HepG2 (cell line): ENCODE measurements around the gene SMYD1. TPM values are rescaled to one million over a fixed set of nuclear protein-coding genes. Genes with fewer than 3 reads are reported as not detected.
A peak's percentile ranks its signal among the peaks of the same experiment; 100 is the strongest.

ENCODE experiments used
- CBX1 ChIP-seq: IDR thresholded peaks from one replicate; pipeline ENCODE4 v1.6.1; 2016; ENCODE audit warnings: antibody characterized with exemption, low read depth
- ETS1 ChIP-seq: sonication (generic); formaldehyde crosslinking; IDR thresholded peaks from 2 replicates; pipeline ENCODE4 v1.4.0; 2020; ENCODE audit warnings: missing genetic modification reagents
- FOXA1 ChIP-seq, 2 experiments: fragments of 450-650 bp in 1 of 2; sonication (generic) in 1 of 2; formaldehyde crosslinking in 1 of 2; IDR thresholded peaks; 2 replicates each; pipeline versions ENCODE4 v1.4.0 to v1.6.1; 2016 to 2020; ENCODE audit warnings: missing genetic modification reagents in 1 of 2
- HOXA5 ChIP-seq: sonication (generic); formaldehyde crosslinking; IDR thresholded peaks from 2 replicates; pipeline ENCODE4 v1.4.0; 2020; ENCODE audit warnings: missing genetic modification reagents
- KAT7 ChIP-seq: IDR thresholded peaks from 2 replicates; pipeline ENCODE4 v1.6.1; 2018; ENCODE audit warnings: borderline replicate concordance, missing compliant biosample characterization
- NCOA5 ChIP-seq: sonication (generic); formaldehyde crosslinking; IDR thresholded peaks from 2 replicates; pipeline ENCODE4 v1.4.0; 2020; ENCODE audit warnings: missing genetic modification reagents
- PRDM15 ChIP-seq: sonication (generic); formaldehyde crosslinking; IDR thresholded peaks from 2 replicates; pipeline ENCODE4 v1.4.0; 2020; ENCODE audit warnings: missing genetic modification reagents
- SATB2 ChIP-seq: sonication (generic); formaldehyde crosslinking; IDR thresholded peaks from 2 replicates; pipeline ENCODE4 v1.5.0; 2020; ENCODE audit warnings: missing genetic modification reagents
- ZBTB44 ChIP-seq: sonication (generic); formaldehyde crosslinking; IDR thresholded peaks from 2 replicates; pipeline ENCODE4 v1.4.0; 2020; ENCODE audit warnings: missing genetic modification reagents
- ZC3H13 ChIP-seq: sonication (generic); formaldehyde crosslinking; IDR thresholded peaks from 2 replicates; pipeline ENCODE4 v1.8.1; 2023; ENCODE audit warnings: mild to moderate bottlenecking, missing genetic modification reagents, moderate library complexity
- ZNF142 ChIP-seq: sonication (generic); formaldehyde crosslinking; IDR thresholded peaks from 2 replicates; pipeline ENCODE4 v1.4.0; 2020; ENCODE audit warnings: missing genetic modification reagents
- ZNF264 ChIP-seq: sonication (generic); formaldehyde crosslinking; IDR thresholded peaks from 2 replicates; pipeline ENCODE4 v1.4.0; 2020; ENCODE audit warnings: missing genetic modification reagents
- ZNF343 ChIP-seq: sonication (generic); formaldehyde crosslinking; IDR thresholded peaks from 2 replicates; pipeline ENCODE4 v1.4.0; 2020; ENCODE audit warnings: mild to moderate bottlenecking, missing genetic modification reagents
- ZNF564 ChIP-seq: sonication (generic); formaldehyde crosslinking; IDR thresholded peaks from 2 replicates; pipeline ENCODE4 v1.8.1; 2023; ENCODE audit warnings: mild to moderate bottlenecking, missing genetic modification reagents
- ZNF570 ChIP-seq: sonication (generic); formaldehyde crosslinking; IDR thresholded peaks from 2 replicates; pipeline ENCODE4 v1.4.0; 2020; ENCODE audit warnings: mild to moderate bottlenecking, missing genetic modification reagents, borderline replicate concordance
- ZNF720 ChIP-seq: sonication (generic); formaldehyde crosslinking; IDR thresholded peaks from 2 replicates; pipeline ENCODE4 v1.4.0; 2020; ENCODE audit warnings: missing genetic modification reagents
- ZNF740 ChIP-seq: sonication (generic); formaldehyde crosslinking; IDR thresholded peaks from 2 replicates; pipeline ENCODE4 v1.4.0; 2020; ENCODE audit warnings: missing genetic modification reagents
- ZNF747 ChIP-seq: sonication (generic); formaldehyde crosslinking; IDR thresholded peaks from 2 replicates; pipeline ENCODE4 v1.8.1; 2023; ENCODE audit warnings: missing genetic modification reagents, mild to moderate bottlenecking, borderline replicate concordance
- polyA plus RNA-seq, 8 experiments: library from polyadenylated mRNA; depleted of rRNA in 3 of 8; stranded (reverse) in 7 of 8; unstranded in 1 of 8; fragments of >200 nt; fragmentation: Illumina TruSeq in 4 of 8; extraction: Trizol in 4 of 8; gene quantifications; 2 replicates each; pipeline versions ENCODE4 v1.2.1 to v1.2.3, GENCODE V29; 2011 to 2016; ENCODE audit warnings: low read depth in 4 of 8, missing spikeins in 1 of 8, mixed read lengths in 1 of 8; ENCODE audit not compliant: insufficient read depth in 1 of 8
- total RNA-seq, 5 experiments: library from RNA; depleted of rRNA; stranded (reverse); fragments of >200 nt; fragmentation: Illumina TruSeq; extraction: Trizol; gene quantifications; 2 replicates each; pipeline ENCODE4 v1.2.3, GENCODE V29; 2016; ENCODE audit warnings: low read depth in 1 of 5

Gene SMYD1
- total and polyA plus RNA-seq, 2 of the 13 experiments (the other 11 are each of a cell fraction or from before 2014, with no cell fraction given): not detected

GRCh38 chr2:88127638-88127887 lies 59.9 kb downstream of the SMYD1 start (continued):
- peak; percentile 21; the same call in 1 of the 2 replicates for TF ChIP-seq ZNF142
- peak; percentile 91; the same call in 1 of the 2 replicates for TF ChIP-seq ETS1 (CRISPR knock-in tag)
- peak; percentile 82; the same call in 1 of the 2 replicates for TF ChIP-seq HOXA5 (CRISPR knock-in tag)
- 0 out of 2 replicates have a peak, but pooled peaks have one; percentile 15 for TF ChIP-seq NCOA5
- TF ChIP-seq ZNF570 (CRISPR knock-in tag): 0 out of 2 replicates have a peak, but pooled peaks have one; percentile 70
- peak; percentile 60; the same call in 1 of the 2 replicates for TF ChIP-seq ZNF564 (CRISPR knock-in tag)
- no peak for TF ChIP-seq ZBTB44
- no peak; the same call in none of the 2 replicates for TF ChIP-seq ZC3H13 (CRISPR knock-in tag)
- TF ChIP-seq PRDM15: 0 out of 2 replicates have a peak, but pooled peaks have one; percentile 7
- peak; percentile 76 for TF ChIP-seq ZNF740
- TF ChIP-seq FOXA1 (IDR thresholded peaks at IDR 0.05): no peak
- TF ChIP-seq FOXA1 (CRISPR knock-in tag; IDR thresholded peaks at IDR 0.05): 0 out of 2 replicates have a peak, but pooled peaks have one; percentile 26
- TF ChIP-seq ZNF343 (CRISPR knock-in tag): 0 out of 2 replicates have a peak, but pooled peaks have one; percentile 70
- no peak for TF ChIP-seq SATB2
- 0 out of 2 replicates have a peak, but pooled peaks have one; percentile 58 for TF ChIP-seq KAT7 (CRISPR knock-in tag)
- no peak for TF ChIP-seq CBX1
- TF ChIP-seq ZNF747 (CRISPR knock-in tag): peak; percentile 61; the same call in 1 of the 2 replicates
- TF ChIP-seq ZNF720 (CRISPR knock-in tag): 0 out of 2 replicates have a peak, but pooled peaks have one; percentile 6
- TF ChIP-seq ZNF264 (CRISPR knock-in tag): no peak
